ENCODE measurements around the gene INKA1.
"Not testable (repeated sequence)": the region's sequence is repeated elsewhere in the genome, so short reads cannot be mapped to it uniquely, and the experiment has no call there.

INKA1 gene

DNA sequence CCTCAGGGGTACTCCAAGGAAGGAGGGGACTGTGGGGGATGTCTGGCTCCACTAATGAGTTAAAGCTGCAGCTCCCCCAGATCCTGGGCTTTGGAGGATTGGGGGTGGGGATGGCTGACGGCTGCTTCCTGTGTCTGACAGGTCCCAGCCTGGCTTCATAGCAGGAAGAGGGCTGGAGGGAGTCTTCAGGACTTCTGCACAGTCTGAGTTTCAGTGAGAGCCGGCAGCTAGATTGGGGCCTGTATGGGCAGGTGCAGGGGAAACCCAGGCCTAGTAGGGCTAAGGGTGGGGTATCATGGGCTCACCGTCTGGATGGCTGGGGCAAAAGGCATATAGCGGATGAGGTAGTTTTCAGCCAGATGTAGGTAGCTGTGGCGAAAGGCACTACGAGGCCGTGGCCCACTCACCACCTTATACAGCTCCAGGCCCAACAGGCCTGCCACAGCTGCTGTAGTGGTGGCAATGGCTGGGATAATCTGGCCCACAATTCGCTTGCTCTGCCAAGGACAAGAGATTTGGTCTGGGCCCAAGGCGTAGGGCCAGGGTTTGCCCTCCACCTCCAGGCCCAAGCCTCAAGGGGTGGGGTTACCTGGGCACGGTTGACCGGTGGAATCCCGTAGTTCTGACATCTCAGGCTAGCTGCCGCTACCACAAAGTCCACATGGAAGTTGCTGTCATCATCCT, 4.5 kb downstream of the INKA1 start:
- DNase-seq (ENCODE audit: low spot score), result no peak

DNA sequence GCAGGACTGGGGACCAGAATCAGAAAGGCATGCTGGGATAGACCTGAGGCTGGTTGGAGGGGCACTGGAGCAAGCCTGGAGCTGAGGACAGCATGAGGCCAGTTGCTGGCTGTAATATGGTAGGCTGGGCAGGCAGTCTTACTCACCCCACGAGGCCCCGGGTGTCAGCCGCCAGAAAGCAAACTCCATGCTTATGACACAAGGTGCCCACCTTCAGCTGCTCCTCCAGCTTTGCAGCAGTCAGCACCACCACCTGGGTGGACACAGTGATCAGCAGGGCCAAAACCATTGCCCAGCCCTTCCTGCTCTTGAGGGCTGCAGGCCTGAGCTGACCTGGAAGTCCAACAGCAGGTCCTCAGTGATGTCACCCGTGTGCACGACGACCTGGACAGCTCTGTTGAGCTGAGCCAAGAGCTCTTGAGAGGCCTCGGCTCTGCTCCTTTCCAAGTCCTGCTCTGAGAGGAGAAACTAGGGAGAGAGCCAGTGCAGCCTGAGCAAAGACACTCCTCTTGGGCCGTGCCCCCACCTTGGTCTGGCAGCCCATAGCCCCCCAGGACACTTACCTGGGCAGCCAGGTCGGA, 9.9 kb downstream of the INKA1 start:
- DNase-seq (ENCODE audit: low spot score), result no peak

DNA sequence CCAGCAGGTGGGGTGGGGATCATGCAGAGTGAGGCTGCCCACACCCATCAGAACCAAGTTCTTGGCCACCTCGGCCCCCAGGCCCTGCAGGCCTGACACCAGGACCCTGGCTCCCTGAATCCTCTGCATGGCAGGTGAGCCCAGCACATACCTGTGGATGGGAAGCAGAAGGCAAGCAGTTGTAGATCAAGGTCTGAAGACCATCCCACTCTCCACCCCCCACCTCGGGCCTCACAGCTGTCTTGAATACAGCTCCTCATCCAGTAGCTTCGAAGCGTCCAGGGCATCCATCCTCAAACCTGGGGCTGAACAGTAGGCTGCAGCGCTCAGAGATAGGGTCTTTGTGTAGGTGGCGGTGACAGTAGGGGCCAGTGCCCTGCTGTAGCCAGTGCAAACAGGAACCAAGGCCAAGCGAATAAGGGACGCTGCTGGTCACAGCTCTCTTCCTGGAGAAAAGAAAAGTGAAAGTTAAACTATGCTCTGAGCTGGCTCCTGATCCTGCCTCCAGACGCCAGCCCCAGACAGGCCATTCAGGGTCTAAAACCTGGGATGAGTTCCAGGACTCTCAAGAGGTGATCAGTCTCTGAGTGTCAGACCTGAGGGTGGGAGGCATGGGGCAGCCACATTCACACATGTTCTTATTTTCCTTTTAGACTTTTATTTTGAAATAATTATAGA, 10.6 kb downstream of the INKA1 start, which contains the start of gene UBA7:
Gene UBA7, minus strand, starts transcription at position 457 of the 678 bp plus-strand sequence. Its CDS starts 166 bp downstream, at position 291.
- DNase-seq (ENCODE audit: low spot score), result no peak

DNA sequence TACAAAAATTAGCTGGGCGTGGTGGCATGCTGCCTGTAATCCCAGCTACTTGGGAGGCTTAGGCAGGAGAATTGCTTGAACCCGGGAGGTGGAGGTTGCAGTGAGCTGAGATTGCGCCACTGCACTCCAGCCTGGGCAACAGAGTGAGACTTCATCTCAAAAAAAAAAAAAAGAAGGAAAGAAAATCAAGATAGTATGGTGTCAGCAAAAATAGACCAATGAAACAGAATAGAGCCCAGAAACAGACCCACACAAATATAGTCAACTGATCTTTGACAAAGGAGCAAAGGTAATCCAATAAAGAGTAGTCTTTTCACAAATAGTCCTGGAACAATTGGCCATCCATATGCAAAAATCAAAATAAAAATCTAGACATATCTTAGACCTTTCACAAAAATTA, 20.1 kb downstream of the INKA1 start:
- not testable (repeated sequence) for DNase-seq (ENCODE audit: low spot score)

DNA sequence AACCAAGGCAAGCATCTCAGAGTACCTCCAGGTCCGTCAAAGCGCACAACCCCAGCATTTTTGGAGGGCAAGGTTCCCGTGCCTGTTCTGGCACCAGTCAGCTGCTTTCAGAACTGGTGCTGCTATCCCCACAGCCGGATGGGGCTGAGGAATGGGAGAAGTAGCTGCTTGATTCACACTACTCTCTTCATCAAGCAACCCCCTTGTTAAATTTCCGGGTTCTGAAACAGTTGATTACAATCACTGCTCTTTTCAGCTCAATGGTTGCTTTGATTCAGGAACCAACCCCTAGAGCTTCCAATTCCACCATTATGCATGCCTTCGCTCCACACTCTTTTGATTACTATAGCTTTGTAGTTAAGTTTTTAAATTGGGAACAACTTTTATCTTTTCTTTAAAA, 23.0 kb downstream of the INKA1 start:
- no peak for DNase-seq (ENCODE audit: low spot score)

DNA sequence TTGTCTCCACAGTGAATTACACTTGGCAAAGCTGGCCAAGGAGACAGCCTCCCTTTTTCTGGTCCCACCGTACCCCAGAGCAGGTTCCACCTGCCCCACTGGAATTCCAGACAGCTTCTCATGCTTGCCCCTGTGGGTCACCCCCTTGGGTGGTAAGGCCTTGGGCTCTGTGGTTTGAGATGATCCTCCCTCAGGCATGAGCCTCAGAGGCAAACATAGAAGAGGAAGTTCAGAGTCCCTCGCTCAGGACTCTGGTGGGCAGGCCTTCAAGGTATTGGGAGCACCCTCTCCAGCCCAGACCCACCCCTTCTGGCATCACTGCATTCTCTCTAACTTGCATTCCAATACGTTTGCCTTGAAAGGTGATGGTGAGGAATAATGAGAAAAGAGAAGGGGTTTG, 28.3 kb downstream of the INKA1 start:
- no peak for DNase-seq (ENCODE audit: low spot score)

DNA sequence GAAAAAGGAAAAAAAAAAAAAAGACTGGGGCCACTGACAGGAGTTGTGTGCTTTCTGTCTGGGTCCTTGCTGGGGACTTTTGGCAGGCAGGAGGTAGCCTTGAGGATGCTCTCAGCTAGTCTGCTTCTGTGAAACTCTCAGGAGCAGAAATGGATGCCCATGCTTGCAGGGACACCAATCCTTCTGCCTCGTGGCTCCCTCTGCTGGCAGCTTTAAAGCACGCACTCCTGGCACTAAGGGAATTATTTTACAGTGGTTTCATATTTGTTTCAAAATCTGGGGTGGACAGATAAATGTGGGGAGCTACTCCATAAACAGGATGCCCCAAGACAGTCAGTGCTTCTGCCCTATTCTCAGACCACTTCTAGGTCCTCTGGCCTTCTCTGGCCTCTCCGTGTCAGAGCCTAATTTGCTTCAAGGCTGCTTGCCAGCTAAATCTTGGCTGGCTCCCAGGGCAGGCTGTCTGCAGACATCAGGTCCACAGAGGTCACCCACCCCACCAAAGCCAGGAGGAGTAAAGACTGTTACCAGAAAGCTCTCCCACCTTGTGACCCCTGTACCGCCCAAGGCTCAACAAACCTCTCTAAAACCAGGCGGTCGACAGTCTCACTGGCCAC, 36.2 kb downstream of the INKA1 start:
- peak; percentile 64 for DNase-seq (ENCODE audit: low spot score)

DNA sequence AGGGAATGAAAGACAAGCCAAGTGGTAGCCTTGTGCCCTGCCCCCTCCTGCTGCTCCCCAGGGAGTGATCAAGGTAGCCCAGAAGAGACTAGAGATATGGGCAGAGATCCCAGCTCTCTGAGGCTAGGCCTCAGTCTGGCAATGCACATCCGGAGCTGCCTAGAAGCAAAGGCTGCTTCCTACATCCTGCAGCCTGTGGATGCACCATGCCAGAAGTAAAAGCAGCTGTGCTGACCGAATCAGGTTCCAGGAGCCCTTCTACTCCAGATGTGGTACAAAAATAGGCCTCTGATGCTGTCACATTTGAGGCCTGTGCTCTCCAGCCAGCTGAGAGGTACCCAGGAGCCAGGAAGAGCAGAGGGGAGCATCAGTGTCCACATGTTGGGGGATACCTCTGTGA, 37.3 kb downstream of the INKA1 start:
- no peak for DNase-seq (ENCODE audit: low spot score)

DNA sequence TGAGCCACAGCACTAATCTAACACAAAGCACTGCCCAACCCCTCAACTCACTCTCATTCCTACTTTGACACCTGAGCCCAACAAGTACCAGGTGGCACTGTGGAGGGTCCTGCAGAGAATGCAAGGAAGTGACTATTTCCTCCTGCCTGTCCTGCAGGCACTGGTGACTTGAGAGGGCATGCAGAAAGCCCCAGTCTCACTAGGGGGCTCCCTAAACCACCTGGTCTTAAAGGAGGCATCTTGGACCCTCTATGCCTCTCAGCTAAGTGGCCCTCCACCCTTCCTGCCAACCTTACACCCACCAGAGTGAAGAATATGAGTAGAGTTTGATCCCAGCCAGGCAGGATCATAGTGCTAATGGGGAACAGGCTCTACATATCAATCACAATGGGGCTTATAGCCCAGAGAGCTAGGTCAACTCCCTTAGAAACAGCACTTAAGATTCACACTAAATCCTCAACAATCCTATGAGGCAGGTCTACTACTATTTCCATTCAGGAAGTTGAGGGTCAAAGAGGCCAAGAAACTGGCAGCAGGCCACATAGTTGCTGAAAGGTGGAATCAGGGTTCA, 38.1 kb downstream of the INKA1 start:
- DNase-seq (ENCODE audit: low spot score), result peak; percentile 29

DNA sequence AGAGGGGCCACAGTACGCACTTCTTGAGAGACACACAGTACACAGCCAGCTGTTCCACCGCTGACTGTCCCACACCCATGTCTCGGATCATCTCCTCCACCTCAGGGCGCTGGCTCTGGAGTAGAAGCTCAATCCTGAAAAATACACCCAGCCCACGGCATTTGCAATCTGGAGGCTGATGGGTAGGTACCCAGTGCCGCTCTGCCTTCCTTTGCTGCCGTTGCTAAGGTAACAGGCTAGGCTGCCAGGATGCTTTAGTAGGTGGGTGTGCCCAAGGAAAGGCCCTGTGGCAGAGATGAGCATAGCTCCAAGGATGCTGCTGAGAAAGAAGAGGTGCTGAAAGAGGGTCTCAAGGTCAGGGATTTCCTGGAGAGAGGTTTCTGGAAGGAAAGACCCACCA, 38.7 kb downstream of the INKA1 start:
- DNase-seq (ENCODE audit: low spot score), result no peak

DNA sequence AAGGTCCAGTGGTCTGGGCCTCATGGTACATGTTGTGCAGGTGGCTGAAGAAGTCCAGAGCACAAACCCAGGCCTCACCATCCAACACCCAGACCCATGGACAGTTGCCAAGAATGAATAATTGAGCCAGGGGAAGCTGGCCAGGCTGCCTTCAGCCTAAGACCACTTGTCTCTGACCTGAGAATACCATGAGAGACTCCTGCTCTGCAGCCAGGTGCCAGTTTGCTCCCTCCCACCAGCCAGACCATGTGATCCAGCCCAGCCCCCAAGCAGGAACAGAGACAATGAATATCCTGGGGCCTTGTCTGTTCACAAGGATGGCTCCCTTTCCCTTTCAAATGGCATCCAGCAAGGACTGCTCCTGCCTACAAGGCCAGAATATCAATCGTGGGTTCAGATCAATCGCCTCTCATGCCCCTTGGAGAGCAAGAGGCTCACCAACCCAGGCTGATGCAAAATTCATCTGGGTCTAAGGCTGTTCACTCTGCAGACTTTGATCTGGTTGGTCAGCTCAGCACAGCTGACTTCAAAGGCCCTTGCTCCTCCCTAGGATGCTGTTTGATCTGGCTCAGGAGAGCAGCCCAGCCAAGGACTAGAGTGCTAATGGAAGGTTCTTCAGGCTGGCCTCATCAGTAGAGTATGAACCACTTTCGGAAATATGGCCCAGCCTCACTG, 39.9 kb downstream of the INKA1 start:
- DNase-seq (ENCODE audit: low spot score), result no peak

DNA sequence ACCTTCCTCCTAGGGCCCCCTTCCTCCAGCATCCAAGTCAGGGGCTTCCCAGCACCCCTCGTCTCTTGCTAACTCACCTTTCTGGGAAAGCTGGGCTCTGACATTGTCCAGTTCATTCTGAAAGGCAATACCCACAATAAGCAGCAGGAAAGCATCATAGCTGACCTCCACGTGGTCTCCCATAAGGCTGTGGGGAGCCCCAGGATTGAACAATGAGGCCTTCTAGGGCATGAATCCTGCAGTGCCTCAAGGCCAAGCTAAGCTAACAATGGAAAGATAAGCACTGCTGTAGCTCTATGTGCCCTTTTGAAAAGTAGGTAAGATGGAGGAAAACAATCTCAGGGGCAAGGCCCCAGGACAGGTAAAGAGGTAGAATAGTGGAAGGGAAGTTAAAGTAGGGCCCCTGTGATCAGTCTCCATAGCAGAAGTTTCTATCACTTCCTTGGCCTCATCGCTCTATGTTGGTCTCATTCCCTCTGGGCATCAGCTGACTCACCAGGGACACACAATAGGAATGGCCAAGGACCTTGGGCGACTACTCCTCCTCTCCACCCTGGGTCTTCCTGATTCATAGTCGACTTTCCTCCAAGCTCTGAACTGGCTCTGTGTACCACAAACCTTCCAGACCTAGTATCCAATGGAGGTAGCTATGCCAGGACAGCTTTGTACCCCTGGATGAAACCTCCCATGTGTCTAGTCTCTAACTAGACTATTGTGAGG, 41.6 kb downstream of the INKA1 start:
- DNase-seq (ENCODE audit: low spot score), result no peak

DNA sequence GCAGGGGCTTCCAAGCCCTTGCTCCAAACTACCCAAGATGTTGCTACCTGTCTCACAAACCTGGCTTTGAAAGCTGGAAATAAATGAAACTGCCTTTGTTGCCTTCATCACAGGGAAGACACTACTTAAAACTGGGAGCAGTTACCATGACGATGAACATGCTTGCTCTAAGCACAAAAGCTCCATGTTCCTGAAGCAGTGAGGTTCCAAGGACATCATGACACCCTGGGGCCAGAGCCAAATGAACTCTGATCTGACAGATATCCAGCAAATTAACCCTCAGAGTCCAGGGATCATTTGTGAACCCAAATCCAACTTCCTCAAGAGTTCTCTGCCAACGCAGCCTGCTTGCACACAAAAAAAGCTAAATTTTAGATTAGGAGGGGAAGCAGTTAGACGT, 42.6 kb downstream of the INKA1 start:
- no peak for DNase-seq (ENCODE audit: low spot score)

Small RNA genes lying within 50 kb of the gene (small RNA-seq; reads per million reads assigned to genes)
- gene COX6CP14, result 0 reads per million in 2 experiments

Data from SK-N-DZ (cell line).